ENCODE data around the gene URM1. TPM values are rescaled to one million over a fixed set of nuclear protein-coding genes. Genes with fewer than 3 reads are reported as not detected.

Gene URM1
- total RNA-seq, 4 donors from 2014 or later, result 24.7 to 37.5 (median 27.9) TPM

DNA sequence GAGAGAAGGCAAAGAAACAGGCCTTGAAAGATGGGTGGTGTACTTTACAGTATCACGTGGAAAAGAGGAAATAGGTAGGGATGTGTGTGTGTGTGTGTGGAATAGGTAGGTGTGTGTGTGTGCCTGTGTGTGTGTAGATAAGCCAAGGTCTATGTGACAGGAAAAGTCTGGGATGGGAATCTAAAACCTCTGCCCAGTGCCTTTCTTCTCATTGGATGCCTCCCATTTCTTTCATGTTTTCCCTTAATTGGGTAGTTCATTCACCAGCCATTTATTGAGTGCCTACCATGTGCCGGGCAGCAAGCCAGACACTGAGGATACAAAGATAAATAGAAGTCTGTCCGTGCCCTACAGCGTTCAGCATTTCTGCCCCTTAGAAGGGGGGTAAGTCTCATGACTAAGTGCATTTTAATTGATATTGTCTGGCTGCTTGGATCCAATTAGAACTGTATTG, 1.0 kb downstream of the URM1 start:
- Histone ChIP-seq H3K27me3 (no peaks in the 10 kb centered on the region), H3K9me3 (no peaks in the 10 kb centered on the region), H3K36me3 (no peaks in the 10 kb centered on the region), H3K4me1 (peaks cover 10 to 29% (median 20%) of the 10 kb centered on the region in 4 donors), H3K4me3 (peak overlapping the region in 3 of 4 donors; percentile 71 to 94 (median 85)), H3K27ac (peak overlapping the region; percentile 86 to 98 (median 92))
- in situ Hi-C loops (cut with MboI; ENCODE audit: low pct_ligation_motif_present in 1 of 4, low pct_unique_long_range_greater_than_20kb in 1 of 4, low sequenced_read_pairs in 3 of 4) (no loop called here), intact Hi-C loops (cut with DNase I; ENCODE audit: low total_unique reads) (no loop called here)
- no peak for TF ChIP-seq POLR2AphosphoS5 (IDR thresholded peaks at IDR 0.05)
- TF ChIP-seq EP300 (IDR thresholded peaks at IDR 0.05; ENCODE audit: low read depth), result no peak
- TF ChIP-seq, protein P1, sequence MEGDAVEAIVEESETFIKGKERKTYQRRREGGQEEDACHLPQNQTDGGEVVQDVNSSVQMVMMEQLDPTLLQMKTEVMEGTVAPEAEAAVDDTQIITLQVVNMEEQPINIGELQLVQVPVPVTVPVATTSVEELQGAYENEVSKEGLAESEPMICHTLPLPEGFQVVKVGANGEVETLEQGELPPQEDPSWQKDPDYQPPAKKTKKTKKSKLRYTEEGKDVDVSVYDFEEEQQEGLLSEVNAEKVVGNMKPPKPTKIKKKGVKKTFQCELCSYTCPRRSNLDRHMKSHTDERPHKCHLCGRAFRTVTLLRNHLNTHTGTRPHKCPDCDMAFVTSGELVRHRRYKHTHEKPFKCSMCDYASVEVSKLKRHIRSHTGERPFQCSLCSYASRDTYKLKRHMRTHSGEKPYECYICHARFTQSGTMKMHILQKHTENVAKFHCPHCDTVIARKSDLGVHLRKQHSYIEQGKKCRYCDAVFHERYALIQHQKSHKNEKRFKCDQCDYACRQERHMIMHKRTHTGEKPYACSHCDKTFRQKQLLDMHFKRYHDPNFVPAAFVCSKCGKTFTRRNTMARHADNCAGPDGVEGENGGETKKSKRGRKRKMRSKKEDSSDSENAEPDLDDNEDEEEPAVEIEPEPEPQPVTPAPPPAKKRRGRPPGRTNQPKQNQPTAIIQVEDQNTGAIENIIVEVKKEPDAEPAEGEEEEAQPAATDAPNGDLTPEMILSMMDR (IDR thresholded peaks at IDR 0.05), result no peak
- TF ChIP-seq POLR2A (IDR thresholded peaks at IDR 0.05), result no peak
- 8 to 30% methylated on average over 1 to 4 of the region's 4 CpGs for WGBS, 2 donors (ENCODE audit: low coverage in 1 of 2)
- DNase-seq, result no peak

DNA sequence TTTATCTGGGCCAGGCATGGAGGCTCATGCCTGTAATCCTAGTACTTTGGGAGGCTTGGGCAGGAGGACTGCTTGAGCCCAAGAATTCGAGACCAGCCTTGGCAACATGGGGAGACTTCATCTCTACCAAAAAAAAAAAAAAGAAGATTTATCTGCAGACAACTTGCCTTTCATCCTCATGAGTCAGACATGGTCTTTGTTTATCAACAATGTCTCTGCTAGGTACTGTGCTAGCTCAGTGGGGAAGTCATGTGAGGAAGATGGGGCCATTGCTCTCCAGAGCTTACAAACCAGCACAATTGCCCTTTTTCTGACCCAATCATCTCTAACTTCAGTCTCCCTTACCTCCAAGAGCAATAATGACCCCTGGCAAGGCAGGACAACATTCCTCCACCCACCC, 1.6 kb downstream of the URM1 start:
- WGBS, 2 donors (ENCODE audit: low coverage in 1 of 2), result 80 to 90% methylated on average over 1 of the region's 1 CpG
- Histone ChIP-seq H3K27me3 (no peaks in the 10 kb centered on the region), H3K27ac (peak overlapping the region in 2 of 4 donors; percentile 91 to 98), H3K4me3 (peak overlapping the region in 1 of 4 donors; percentile 94), H3K36me3 (peaks cover 0 to 3% (median 1%) of the 10 kb centered on the region in 4 donors), H3K9me3 (no peaks in the 10 kb centered on the region), H3K4me1 (peaks cover 10 to 29% (median 20%) of the 10 kb centered on the region in 4 donors)
- intact Hi-C loops (cut with DNase I; ENCODE audit: low total_unique reads) (no loop called here), in situ Hi-C loops (cut with MboI; ENCODE audit: low pct_ligation_motif_present in 1 of 4, low pct_unique_long_range_greater_than_20kb in 1 of 4, low sequenced_read_pairs in 3 of 4) (no loop called here)
- no peak for DNase-seq
- TF ChIP-seq POLR2A (IDR thresholded peaks at IDR 0.05) (no peak), POLR2AphosphoS5 (IDR thresholded peaks at IDR 0.05) (no peak), EP300 (IDR thresholded peaks at IDR 0.05; ENCODE audit: low read depth) (no peak)
- TF ChIP-seq, protein P1 (IDR thresholded peaks at IDR 0.05), result no peak

DNA sequence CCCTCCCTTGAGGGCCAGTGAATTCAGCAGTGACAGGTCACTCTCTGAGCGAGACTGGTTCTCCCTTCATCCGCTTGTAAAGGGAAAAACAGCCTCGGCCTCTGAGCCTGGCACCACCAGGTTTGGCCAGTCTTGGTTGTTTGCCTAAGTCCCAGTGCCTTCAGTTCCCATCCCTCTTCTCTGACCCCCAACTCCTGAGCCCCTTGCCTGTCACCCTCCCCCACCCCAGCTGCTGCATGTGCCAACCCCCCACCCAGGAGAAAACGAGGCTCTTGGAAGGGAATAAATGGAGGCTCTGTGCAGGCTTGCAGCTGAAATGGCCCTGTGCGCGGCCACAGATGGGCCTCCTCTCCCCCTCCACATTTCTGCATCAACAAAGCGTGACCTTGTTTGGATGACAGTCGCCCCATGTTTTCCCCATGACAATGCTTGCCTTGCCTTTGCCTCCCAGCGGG, 3.1 kb downstream of the URM1 start:
- in situ Hi-C loops (cut with MboI; ENCODE audit: low pct_ligation_motif_present in 1 of 4, low pct_unique_long_range_greater_than_20kb in 1 of 4, low sequenced_read_pairs in 3 of 4), result no loop called here
- H3K36me3 ChIP-seq, result peaks cover 0 to 8% (median 3%) of the 10 kb centered on the region in 4 donors
- H3K9me3 ChIP-seq, result no peaks in the 10 kb centered on the region
- no peak overlapping the region for H3K4me3 ChIP-seq
- intact Hi-C loops (cut with DNase I; ENCODE audit: low total_unique reads), result no loop called here
- H3K4me1 ChIP-seq, result peaks cover 10 to 29% (median 20%) of the 10 kb centered on the region in 4 donors
- no peaks in the 10 kb centered on the region for H3K27me3 ChIP-seq
- no peak for DNase-seq
- TF ChIP-seq EP300 (IDR thresholded peaks at IDR 0.05; ENCODE audit: low read depth) (no peak), POLR2A (IDR thresholded peaks at IDR 0.05) (no peak), POLR2AphosphoS5 (IDR thresholded peaks at IDR 0.05) (no peak)
- TF ChIP-seq, protein P1 (IDR thresholded peaks at IDR 0.05), result no peak
- 86% methylated on average over 9 of the region's 9 CpGs; no CpG with 5 or more reads in 1 of the 2 donors for WGBS, 2 donors (ENCODE audit: low coverage in 1 of 2)
- H3K27ac ChIP-seq, result no peak overlapping the region

DNA sequence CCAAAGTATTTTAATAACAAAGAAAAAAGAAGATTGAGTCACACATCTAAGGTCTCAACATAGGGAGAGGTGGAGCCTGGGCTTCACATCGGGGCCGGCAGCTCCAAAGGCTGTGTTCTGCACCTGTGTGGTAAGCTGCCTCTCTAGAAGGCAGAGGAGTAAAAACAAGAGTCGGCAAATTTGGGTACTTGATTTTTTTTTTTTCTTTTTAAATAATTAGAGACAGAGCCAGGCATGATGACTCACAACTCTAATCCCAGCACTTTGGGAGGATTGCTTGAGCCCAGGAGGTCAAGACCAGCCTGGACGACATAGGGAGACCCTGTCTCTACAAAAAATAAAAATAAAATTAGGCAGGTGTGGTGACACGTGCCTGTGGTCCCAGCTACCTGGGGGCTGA, 4.7 kb downstream of the URM1 start:
- in situ Hi-C loops (cut with MboI; ENCODE audit: low pct_ligation_motif_present in 1 of 4, low pct_unique_long_range_greater_than_20kb in 1 of 4, low sequenced_read_pairs in 3 of 4), result no loop called here
- intact Hi-C loops (cut with DNase I; ENCODE audit: low total_unique reads), result no loop called here

More for the DNA sequence above, 4.7 kb downstream of the URM1 start:
- H3K4me1 ChIP-seq, result peaks cover 6 to 19% (median 13%) of the 10 kb centered on the region in 4 donors
- no peak for TF ChIP-seq EP300 (IDR thresholded peaks at IDR 0.05; ENCODE audit: low read depth)
- no peak for TF ChIP-seq POLR2AphosphoS5 (IDR thresholded peaks at IDR 0.05)
- TF ChIP-seq, protein P1 (IDR thresholded peaks at IDR 0.05), result no peak
- no peak for TF ChIP-seq POLR2A (IDR thresholded peaks at IDR 0.05)
- 73 to 82% methylated on average over 3 to 5 of the region's 5 CpGs for WGBS, 2 donors (ENCODE audit: low coverage in 1 of 2)
- H3K9me3 ChIP-seq, result no peaks in the 10 kb centered on the region
- peaks cover 0 to 13% (median 5%) of the 10 kb centered on the region in 4 donors for H3K36me3 ChIP-seq
- H3K27ac ChIP-seq, result no peak overlapping the region
- H3K4me3 ChIP-seq, result no peak overlapping the region
- DNase-seq, result no peak
- H3K27me3 ChIP-seq, result no peaks in the 10 kb centered on the region

Data from transverse colon (tissue), 4 donors.